ENCODE results near the gene VAMP4.

VAMP4 gene

DNA sequence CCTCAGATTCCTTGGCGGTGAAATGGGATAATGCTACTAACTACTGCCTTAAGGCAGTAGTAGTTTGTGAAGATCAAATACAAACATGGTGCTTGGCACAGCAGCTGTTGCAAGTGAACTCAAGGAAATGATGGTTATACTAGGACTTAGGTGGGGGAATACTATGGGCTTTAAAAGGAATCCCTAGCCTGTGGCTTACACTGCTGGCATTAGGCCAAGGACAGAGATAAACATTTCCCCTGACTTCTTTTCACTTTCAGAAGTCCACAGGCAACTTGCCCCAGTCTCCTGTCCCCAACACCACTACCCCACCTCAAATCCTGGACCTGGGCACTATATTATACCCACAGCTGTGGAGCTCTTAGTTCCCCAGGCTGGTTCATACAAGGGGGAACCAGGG lies 13.1 kb upstream of the VAMP4 start:
- TF ChIP-seq SNAI2 (CRISPR knock-in tag; IDR thresholded peaks at IDR 0.05) (no peak), TOX (CRISPR knock-in tag; IDR thresholded peaks at IDR 0.05; ENCODE audit: borderline replicate concordance) (no peak), ZNF565 (CRISPR knock-in tag; conservative IDR thresholded peaks at IDR 0.05; ENCODE audit: low read depth) (no peak), ARNTL (CRISPR knock-in tag; IDR thresholded peaks at IDR 0.05; ENCODE audit: borderline replicate concordance, low read depth) (no peak), PPARA (CRISPR knock-in tag; IDR thresholded peaks at IDR 0.05; ENCODE audit: borderline replicate concordance) (no peak), ZNF8 (CRISPR knock-in tag; IDR thresholded peaks at IDR 0.05) (no peak), ISL1 (CRISPR knock-in tag; IDR thresholded peaks at IDR 0.05) (no peak), TCF4 (CRISPR knock-in tag; IDR thresholded peaks at IDR 0.05; ENCODE audit: borderline replicate concordance) (no peak)
- TF ChIP-seq, protein P1, sequence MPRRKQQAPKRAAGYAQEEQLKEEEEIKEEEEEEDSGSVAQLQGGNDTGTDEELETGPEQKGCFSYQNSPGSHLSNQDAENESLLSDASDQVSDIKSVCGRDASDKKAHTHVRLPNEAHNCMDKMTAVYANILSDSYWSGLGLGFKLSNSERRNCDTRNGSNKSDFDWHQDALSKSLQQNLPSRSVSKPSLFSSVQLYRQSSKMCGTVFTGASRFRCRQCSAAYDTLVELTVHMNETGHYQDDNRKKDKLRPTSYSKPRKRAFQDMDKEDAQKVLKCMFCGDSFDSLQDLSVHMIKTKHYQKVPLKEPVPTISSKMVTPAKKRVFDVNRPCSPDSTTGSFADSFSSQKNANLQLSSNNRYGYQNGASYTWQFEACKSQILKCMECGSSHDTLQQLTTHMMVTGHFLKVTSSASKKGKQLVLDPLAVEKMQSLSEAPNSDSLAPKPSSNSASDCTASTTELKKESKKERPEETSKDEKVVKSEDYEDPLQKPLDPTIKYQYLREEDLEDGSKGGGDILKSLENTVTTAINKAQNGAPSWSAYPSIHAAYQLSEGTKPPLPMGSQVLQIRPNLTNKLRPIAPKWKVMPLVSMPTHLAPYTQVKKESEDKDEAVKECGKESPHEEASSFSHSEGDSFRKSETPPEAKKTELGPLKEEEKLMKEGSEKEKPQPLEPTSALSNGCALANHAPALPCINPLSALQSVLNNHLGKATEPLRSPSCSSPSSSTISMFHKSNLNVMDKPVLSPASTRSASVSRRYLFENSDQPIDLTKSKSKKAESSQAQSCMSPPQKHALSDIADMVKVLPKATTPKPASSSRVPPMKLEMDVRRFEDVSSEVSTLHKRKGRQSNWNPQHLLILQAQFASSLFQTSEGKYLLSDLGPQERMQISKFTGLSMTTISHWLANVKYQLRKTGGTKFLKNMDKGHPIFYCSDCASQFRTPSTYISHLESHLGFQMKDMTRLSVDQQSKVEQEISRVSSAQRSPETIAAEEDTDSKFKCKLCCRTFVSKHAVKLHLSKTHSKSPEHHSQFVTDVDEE (CRISPR knock-in tag; IDR thresholded peaks at IDR 0.05): no peak
- no peak; the same call in 2 of the 3 replicates for ATAC-seq

DNA sequence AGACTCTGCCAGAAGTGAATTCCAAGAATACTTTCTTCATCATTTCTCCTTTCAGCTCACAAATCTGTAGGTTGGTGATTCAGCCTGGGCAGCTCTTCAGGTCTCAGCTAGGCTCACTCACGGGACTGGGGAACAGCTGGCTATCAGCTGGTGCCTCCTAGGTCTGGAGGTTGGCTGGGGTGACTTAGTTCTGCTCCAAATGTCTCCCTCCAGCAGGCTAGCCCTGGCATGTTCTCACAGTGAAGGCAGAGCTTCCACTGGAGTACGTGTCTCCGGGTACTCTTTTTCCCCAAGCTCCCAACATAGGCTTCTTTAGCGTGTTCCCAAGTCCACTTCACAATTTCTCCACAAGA lies 12.5 kb upstream of the VAMP4 start:
- ATAC-seq: peak; percentile 77
- TF ChIP-seq, protein P2, sequence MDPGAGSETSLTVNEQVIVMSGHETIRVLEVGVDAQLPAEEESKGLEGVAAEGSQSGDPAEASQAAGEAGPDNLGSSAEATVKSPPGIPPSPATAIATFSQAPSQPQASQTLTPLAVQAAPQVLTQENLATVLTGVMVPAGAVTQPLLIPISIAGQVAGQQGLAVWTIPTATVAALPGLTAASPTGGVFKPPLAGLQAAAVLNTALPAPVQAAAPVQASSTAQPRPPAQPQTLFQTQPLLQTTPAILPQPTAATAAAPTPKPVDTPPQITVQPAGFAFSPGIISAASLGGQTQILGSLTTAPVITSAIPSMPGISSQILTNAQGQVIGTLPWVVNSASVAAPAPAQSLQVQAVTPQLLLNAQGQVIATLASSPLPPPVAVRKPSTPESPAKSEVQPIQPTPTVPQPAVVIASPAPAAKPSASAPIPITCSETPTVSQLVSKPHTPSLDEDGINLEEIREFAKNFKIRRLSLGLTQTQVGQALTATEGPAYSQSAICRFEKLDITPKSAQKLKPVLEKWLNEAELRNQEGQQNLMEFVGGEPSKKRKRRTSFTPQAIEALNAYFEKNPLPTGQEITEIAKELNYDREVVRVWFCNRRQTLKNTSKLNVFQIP (CRISPR knock-in tag; IDR thresholded peaks at IDR 0.05; ENCODE audit: borderline replicate concordance, low read depth): no peak
- no peak for TF ChIP-seq ISL1 (CRISPR knock-in tag; IDR thresholded peaks at IDR 0.05)
- TF ChIP-seq ZFP30 (CRISPR knock-in tag; IDR thresholded peaks at IDR 0.05): no peak
- TF ChIP-seq ZNF8 (CRISPR knock-in tag; IDR thresholded peaks at IDR 0.05): no peak
- TF ChIP-seq PPARA (CRISPR knock-in tag; IDR thresholded peaks at IDR 0.05; ENCODE audit: borderline replicate concordance): no peak
- no peak for TF ChIP-seq SNAI2 (CRISPR knock-in tag; IDR thresholded peaks at IDR 0.05)
- TF ChIP-seq OSR1 (CRISPR knock-in tag; IDR thresholded peaks at IDR 0.05): no peak
- TF ChIP-seq ZFP3 (CRISPR knock-in tag; IDR thresholded peaks at IDR 0.05): no peak
- TF ChIP-seq ZC3H10 (CRISPR knock-in tag; IDR thresholded peaks at IDR 0.05): no peak
- no peak for TF ChIP-seq ARNTL (CRISPR knock-in tag; IDR thresholded peaks at IDR 0.05; ENCODE audit: borderline replicate concordance, low read depth)
- TF ChIP-seq, protein P3, sequence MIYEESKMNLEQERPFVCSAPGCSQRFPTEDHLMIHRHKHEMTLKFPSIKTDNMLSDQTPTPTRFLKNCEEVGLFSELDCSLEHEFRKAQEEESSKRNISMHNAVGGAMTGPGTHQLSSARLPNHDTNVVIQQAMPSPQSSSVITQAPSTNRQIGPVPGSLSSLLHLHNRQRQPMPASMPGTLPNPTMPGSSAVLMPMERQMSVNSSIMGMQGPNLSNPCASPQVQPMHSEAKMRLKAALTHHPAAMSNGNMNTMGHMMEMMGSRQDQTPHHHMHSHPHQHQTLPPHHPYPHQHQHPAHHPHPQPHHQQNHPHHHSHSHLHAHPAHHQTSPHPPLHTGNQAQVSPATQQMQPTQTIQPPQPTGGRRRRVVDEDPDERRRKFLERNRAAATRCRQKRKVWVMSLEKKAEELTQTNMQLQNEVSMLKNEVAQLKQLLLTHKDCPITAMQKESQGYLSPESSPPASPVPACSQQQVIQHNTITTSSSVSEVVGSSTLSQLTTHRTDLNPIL (CRISPR knock-in tag; IDR thresholded peaks at IDR 0.05; ENCODE audit: low read depth): no peak

DNA sequence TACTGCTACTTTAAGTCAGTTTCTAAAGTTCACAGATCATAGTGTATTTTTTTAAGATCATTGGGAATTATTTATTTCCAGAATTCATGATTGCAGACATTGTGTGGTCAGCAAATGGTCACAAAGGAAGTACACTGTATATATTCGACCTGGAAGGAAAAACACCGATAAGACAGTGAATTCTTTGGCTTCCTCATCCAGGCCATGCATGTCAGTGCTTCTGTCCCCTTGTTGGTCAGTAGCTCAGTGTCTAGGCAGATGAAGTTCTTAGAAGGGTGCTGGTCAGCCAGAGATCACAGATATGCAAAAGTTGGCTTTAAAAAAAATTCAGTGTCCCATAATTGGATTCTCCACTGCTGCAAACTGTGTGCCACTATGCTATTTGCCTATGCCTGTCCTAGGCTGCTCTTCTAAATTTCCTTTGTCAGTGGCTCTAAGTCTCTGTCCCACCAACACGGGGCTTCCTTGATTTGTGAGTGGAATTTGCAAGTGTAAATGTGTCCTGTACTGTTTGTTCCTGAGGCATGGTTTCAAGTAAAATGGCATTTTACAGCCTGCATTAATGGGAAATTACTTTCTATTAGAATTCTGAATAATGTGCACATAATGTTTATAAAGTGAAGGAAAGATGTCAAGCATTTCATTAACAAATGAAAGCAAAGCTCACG lies 12.0 kb upstream of the VAMP4 start:
- peak; percentile 14; the same call in 2 of the 3 replicates for ATAC-seq
- TF ChIP-seq SNAI2 (CRISPR knock-in tag; IDR thresholded peaks at IDR 0.05) (no peak), BACH2 (CRISPR knock-in tag; IDR thresholded peaks at IDR 0.05; ENCODE audit: borderline replicate concordance) (no peak), ZNF70 (CRISPR knock-in tag; IDR thresholded peaks at IDR 0.05) (no peak), GLIS3 (CRISPR knock-in tag; IDR thresholded peaks at IDR 0.05) (no peak), RARB (CRISPR knock-in tag; IDR thresholded peaks at IDR 0.05) (no peak), ZFP3 (CRISPR knock-in tag; IDR thresholded peaks at IDR 0.05) (no peak), PPARA (CRISPR knock-in tag; IDR thresholded peaks at IDR 0.05; ENCODE audit: borderline replicate concordance) (no peak), ISL1 (CRISPR knock-in tag; IDR thresholded peaks at IDR 0.05) (no peak), ZNF8 (CRISPR knock-in tag; IDR thresholded peaks at IDR 0.05) (no peak), ZNF565 (CRISPR knock-in tag; conservative IDR thresholded peaks at IDR 0.05; ENCODE audit: low read depth) (no peak), ZFP30 (CRISPR knock-in tag; IDR thresholded peaks at IDR 0.05) (no peak), TCF4 (CRISPR knock-in tag; IDR thresholded peaks at IDR 0.05; ENCODE audit: borderline replicate concordance) (no peak), OSR1 (CRISPR knock-in tag; IDR thresholded peaks at IDR 0.05) (no peak)
- TF ChIP-seq, protein P2 (CRISPR knock-in tag; IDR thresholded peaks at IDR 0.05; ENCODE audit: borderline replicate concordance, low read depth): no peak
- TF ChIP-seq, protein P1 (CRISPR knock-in tag; IDR thresholded peaks at IDR 0.05): no peak
- TF ChIP-seq, protein P3 (CRISPR knock-in tag; IDR thresholded peaks at IDR 0.05; ENCODE audit: low read depth): no peak
- TF ChIP-seq, protein P4, sequence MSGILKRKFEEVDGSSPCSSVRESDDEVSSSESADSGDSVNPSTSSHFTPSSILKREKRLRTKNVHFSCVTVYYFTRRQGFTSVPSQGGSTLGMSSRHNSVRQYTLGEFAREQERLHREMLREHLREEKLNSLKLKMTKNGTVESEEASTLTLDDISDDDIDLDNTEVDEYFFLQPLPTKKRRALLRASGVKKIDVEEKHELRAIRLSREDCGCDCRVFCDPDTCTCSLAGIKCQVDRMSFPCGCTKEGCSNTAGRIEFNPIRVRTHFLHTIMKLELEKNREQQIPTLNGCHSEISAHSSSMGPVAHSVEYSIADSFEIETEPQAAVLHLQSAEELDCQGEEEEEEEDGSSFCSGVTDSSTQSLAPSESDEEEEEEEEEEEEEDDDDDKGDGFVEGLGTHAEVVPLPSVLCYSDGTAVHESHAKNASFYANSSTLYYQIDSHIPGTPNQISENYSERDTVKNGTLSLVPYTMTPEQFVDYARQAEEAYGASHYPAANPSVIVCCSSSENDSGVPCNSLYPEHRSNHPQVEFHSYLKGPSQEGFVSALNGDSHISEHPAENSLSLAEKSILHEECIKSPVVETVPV (CRISPR knock-in tag; IDR thresholded peaks at IDR 0.05): no peak
